Body of pancreas (tissue), 4 donors: ENCODE measurements around the gene MRPL45.

ENCODE experiments used
- CTCF ChIP-seq, 7 experiments: fragments of 450-650 bp in 4 of 7; fragments of 200-600 bp in 3 of 7; sonication (generic) in 3 of 7; IDR thresholded peaks; one replicate each; pipeline ENCODE4 v1.5.1; 2016 to 2019; ENCODE audit warnings: antibody characterized with exemption in 7 of 7
- POLR2A ChIP-seq, 3 donors: fragments of 450-650 bp; IDR thresholded peaks; one replicate each; pipeline ENCODE4 v1.6.1; 2016; ENCODE audit warnings: antibody characterized with exemption in 3 of 3, mild to moderate bottlenecking in 2 of 3

GRCh38 chr17:38344420-38344745, 47.4 kb downstream of the MRPL45 start:
- TF ChIP-seq CTCF (IDR thresholded peaks at IDR 0.05) (no peak), POLR2A (IDR thresholded peaks at IDR 0.05) (no peak)
